NK-92 (cell line): Measurements from ENCODE around the gene CRLF2.
"Not testable (repeated sequence)": the region's sequence is repeated elsewhere in the genome, so short reads cannot be mapped to it uniquely, and the experiment has no call there.

Experiments used
- DNase-seq: peaks from one replicate; lab custom pipeline; 2025; ENCODE audit not compliant: unreplicated experiment; lab: John Stamatoyannopoulos, UW

The CRLF2 gene

GRCh38 chrX:1215123-1215823, 2.8 kb upstream of the CRLF2 start:
- no peak for DNase-seq

GRCh38 chrX:1213971-1214370, 1.5 kb upstream of the CRLF2 start:
- DNase-seq: no peak

GRCh38 chrX:1210844-1211243, 1.6 kb downstream of the CRLF2 start:
- no peak for DNase-seq

GRCh38 chrX:1207496-1208025, 4.9 kb downstream of the CRLF2 start:
- no peak for DNase-seq

DNA sequence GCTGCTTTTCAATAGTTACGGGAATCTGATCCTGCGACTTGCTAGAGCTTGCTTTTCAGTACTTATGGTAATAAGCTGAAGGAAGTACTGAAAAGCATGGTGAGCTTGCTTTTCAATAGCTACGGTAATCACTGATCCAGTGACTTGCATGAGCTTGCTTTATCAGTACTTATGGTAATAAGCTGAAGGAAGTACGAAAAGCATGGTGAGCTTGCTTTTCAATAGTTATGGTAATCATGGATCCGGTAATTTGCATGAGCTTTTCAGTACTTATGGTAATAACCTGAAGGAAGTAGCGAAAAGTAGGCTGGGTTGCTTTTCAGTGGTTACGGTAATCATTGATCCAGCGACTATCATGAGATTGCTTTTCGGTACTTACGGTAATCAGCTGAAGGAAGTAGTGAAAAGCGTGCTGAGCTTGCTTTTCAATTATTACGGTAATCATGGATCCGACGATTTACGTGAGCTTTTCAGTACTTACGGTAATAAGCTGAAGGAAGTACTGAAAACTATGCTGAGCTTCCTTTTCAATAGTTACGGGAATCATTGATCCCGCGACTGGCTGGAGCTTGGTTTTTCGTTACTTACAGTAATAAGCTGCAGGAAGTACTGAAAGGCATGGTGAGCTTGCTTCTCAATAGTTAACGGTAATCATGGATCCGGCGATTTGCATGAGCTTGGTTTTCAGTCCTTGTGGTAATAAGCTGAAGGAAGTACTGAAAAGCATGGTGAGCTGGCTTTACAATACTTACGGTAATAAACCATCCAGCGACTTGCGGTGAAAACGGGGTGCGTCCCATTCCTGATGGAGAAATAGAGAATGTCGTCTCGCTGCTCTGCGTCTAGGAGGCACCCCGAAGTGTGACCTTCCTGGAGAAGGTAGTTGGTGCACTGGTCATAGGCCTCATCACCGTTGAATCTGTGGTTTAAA, 6.5 kb downstream of the CRLF2 start:
- DNase-seq: no peak

DNA sequence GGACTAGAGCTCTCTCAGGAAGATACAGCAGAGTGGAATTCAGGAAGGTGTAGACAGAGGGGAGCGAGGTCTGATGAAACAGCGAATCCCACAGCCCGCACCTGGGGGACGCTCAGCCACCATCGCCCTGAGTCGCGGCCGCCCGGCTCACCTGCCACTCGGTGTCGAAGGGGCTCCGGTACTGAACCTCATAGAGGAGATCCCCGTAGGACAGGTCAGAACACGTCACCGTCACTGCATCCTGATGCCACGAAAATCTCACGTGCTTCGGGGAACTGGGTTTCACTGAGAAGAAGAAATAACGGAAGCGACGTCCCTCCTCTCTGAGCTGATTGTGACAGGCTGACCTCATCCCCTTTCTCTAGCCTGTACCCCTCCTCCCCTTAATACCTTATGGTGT, 10.2 kb downstream of the CRLF2 start:
- DNase-seq: no peak

- no peak for DNase-seq
Observed at GRCh38 chrX:1196436-1196835, 16.0 kb downstream of the CRLF2 start.

DNA sequence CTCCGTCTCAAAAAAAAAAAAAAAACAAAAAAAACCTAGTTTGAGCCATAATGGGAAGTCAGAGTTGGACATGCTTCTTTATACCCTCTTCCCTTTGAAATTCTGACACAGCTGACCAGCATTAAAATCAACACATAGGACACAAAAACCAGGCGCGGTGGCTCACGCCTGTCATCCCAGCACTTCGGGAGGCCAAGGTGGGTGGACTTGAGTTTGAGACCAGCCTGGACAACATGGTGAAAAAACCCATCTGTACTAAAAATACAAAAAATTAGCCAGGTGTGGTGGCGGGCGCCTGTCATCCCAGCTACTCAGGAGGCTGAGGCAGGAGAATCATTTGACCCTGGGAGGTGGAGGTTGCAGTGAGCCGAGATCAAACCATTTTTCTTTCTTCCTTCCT, 20.3 kb downstream of the CRLF2 start:
- not testable (repeated sequence) for DNase-seq

GRCh38 chrX:1190596-1191145, 21.8 kb downstream of the CRLF2 start:
- DNase-seq: no peak

DNA sequence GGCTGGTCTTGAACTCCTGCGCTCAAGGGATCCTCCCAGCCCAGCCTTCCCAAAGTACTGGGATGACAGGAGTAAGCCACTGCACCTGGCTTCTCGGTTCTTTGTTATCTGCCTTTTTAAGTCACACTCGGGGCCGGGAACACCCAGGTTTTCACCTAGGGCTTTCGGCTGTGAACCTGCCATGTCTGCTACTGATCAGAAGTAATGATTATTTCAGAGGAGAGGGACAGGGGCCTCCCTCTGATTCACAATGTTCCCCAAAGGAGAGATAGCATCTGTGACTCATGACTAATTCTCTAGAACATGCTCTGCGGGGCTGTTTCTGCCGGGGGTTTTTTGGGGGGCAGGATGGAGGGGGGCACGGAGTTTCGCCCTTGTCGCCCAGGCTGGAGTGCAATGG, 26.9 kb downstream of the CRLF2 start:
- no peak for DNase-seq

DNA sequence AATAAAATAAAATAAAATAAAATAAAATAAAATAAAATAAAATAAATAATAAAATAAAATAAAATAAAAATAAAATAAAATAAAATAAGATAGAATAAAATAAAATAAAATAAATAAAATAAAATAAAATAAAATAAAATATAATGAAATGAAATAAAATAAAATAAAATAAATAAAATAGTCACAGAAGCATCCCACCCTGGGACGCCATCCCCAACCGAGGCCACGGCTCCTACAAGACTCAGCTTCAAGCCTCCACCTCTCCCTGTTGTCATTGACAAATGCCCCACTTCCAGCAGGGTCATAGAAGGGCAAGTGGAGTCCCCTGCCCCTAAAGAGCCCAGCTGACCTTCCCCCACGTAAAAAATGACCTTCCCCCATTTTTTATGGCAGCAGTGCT, 30.2 kb downstream of the CRLF2 start:
- no peak for DNase-seq

GRCh38 chrX:1181661-1182060, 30.8 kb downstream of the CRLF2 start:
- not testable (repeated sequence) for DNase-seq

DNA sequence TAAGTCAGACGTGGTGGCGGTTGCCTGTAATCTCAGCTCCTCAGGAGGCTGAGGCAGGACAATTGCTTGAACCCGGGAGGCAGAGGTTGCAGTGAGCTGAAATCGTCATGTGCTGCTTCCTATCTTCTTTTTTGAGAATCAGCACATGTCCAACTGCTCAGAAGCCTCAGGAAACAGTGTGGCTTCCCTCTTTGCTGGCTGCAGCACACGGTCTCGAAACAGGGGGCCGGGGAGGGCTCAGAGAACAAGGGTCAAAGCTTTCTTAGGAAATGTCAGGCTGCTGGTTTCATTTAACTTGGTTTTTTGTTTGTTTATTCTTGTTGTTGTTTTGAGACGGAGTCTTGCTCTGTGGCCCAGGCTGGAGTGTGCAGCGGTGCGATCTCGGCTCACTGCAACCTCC, 31.3 kb downstream of the CRLF2 start:
- DNase-seq: no peak

DNA sequence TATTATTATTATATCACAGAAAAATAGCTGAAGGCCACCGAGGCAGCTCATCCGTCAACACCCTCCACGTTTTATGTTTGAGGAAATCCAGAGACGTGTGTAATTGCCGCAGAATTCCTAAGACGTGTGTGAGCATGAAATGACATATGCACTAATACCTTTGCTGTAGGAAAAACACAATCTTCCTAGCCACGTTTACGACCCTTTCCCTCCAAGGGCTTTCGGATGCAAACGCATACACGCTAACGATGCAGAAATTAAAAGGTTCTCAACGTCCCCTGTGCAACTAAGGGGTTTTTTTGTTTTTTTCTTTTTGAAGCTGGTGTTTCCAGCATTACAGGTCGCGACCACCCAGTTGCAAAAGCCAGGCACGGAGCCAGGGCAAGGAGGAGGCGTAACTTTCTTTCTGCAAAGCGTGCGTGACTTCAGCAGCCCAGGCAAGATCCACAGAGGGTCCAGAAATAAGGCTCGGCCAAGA, 33.8 kb downstream of the CRLF2 start:
- no peak for DNase-seq

- not testable (repeated sequence) for DNase-seq
Observed at GRCh38 chrX:1176531-1177320, 35.7 kb downstream of the CRLF2 start.

GRCh38 chrX:1174609-1175545, 37.6 kb downstream of the CRLF2 start:
- DNase-seq: not testable (repeated sequence)

- not testable (repeated sequence) for DNase-seq
Observed at GRCh38 chrX:1173435-1173834, 39.0 kb downstream of the CRLF2 start.

DNA sequence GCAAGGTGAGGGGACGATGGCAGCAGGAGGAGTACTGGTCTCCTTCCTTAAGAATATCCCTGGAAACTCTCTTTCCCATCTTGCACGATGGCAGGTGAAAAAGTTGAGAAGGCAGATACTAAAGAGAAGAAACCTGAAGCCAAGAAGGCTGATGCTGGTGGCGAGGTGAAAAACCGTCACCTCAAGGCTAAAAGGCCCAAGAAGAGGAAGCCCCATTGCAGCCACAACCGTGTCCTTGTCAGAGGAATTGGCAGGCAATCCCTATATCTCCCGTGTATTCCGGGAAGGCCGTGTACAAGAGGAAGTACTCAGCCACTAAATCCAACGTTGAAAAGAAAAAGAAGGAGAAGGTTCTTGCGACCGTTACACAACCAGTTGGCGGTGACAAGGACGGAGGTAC, 40.0 kb downstream of the CRLF2 start:
- DNase-seq: no peak

DNA sequence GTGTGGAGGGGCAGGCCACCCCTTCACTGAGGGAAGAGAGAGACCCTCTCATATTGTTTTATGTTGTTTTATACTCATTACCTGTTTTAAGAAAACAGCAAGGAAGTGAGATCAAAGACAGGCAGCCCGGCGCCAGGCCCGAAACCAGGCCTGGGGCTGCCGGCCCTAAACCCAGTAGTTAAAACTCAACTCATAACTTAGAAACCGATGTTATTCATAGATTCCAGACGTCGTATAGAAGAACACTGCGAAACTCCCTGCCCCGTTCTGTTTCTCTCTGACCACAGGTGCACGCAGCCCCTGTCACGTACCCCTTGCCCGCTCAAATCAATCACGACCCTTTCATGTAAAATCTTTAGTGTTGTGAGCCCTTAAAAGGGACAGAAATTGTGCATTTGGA, 40.5 kb downstream of the CRLF2 start:
- not testable (repeated sequence) for DNase-seq

- no peak for DNase-seq
Observed at GRCh38 chrX:1170243-1170642, 42.2 kb downstream of the CRLF2 start.
